Stimulated activated CD4-positive, alpha-beta T cell treated with anti-CD3 and anti-CD28 coated beads, Interleukin-15, amount 100 ng/mL, for 1 hour (primary cell): ENCODE results near the gene SCYGR1.
"Not testable (repeated sequence)": the region's sequence is repeated elsewhere in the genome, so short reads cannot be mapped to it uniquely, and the experiment has no call there.

Source experiments
- DNase-seq, 2 donors: peaks; one replicate each; pipeline ENCODE4 v3.0.0-alpha.2; 2020; ENCODE audit warnings: low read depth in 1 of 2, low spot score in 1 of 2

SCYGR1 gene

GRCh38 chr2:227404585-227405271, 17.0 kb upstream of the SCYGR1 start:
- no peak for DNase-seq

DNA sequence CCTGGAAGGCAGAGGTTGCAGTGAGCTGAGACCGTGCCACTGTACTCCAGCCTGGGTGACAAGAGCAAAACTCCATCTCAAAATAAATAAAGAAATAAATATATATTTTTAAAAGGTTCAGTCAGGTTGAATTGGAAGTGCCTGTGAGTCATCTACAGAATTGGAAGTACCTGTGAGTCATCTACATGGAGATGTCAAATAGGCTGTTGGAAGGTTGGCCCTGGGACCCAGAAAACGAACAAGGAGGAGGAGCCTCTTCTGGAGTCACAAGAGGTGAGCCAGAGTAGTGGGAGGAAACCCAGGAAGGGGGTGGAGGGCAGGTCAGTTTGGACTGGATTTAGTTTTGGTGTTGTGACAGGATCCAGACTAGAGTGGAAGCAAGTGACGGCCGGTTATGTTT, 15.2 kb upstream of the SCYGR1 start:
- no peak for DNase-seq

- DNase-seq = no peak
Measured at GRCh38 chr2:227402321-227402720, 14.6 kb upstream of the SCYGR1 start.

- no peak for DNase-seq
Measured at GRCh38 chr2:227401550-227401949, 13.8 kb upstream of the SCYGR1 start.

- DNase-seq = no peak
Measured at GRCh38 chr2:227398684-227399670, 11.2 kb upstream of the SCYGR1 start.

GRCh38 chr2:227397562-227397961, 9.8 kb upstream of the SCYGR1 start:
- DNase-seq = no peak

GRCh38 chr2:227395556-227395955, 7.8 kb upstream of the SCYGR1 start:
- DNase-seq = no peak

GRCh38 chr2:227394401-227394800, 6.7 kb upstream of the SCYGR1 start:
- DNase-seq = no peak

DNA sequence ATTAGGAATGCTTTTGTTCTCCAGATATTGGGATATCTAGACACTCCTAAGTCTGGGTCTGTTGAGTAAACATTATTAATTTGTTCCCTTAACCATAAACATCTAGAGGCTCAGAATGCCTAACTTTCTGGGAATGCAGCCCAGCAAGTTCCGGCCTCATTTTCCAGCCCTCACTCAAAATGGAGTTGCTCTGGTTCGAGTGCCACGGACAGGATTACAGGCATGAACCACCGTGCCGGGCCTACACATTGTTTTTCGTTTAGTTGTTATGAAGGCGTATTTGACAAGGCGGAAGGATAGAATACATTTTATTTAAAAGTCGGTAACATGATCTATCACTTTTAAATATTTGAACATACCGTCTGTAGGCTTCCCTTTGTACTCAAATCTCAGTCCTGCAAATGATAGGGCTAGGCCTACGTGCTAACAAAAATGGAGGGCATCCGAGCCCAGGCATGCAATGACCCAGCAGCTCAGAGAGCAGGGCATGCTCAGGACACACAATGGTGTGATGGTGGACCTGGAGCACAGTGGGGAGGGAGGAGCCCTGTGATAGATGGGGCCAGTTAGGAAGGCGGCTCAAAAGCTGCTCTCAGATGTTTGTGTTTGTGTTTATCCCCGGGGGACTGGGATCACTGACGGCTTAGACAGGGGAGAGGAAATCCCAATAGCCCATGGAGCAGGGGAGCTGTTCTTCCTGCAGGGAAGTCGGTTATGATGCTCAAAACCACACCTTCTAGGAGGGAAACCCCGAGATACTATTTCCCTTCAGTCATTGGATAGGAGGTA, 2.9 kb upstream of the SCYGR1 start:
- no peak for DNase-seq

- DNase-seq = no peak
Measured at GRCh38 chr2:227389661-227390060, 1.9 kb upstream of the SCYGR1 start.

- DNase-seq = no peak
Measured at GRCh38 chr2:227389231-227389630, 1.5 kb upstream of the SCYGR1 start.

DNA sequence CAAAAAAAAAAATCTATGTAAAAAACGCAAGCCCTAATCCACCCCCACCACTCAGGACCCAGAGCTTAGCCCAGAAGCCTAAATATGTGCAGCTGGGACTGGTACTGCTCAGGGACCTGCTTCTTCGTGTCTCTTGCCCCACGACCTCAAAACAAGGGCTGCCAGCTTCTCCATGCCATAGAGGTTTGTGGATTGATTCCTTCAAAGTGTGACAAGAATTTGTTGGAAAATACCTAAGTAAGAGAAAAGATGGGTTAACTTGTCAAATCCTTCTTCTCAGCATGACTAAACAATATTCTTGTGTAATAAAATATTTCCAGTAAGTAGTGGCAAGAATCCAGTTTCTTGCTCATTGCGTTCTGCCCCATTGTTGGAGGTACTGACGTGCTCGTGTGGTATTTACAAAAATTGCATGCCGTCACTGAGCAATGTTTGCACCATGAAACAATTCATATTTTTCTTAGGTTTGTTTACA, 825 bp upstream of the SCYGR1 start:
- no peak for DNase-seq

GRCh38 chr2:227386630-227387029, 1.1 kb downstream of the SCYGR1 start:
- DNase-seq = no peak

- no peak for DNase-seq
Measured at GRCh38 chr2:227383686-227384085, 4.1 kb downstream of the SCYGR1 start.

- not testable (repeated sequence) for DNase-seq
Measured at GRCh38 chr2:227382241-227382835, 5.4 kb downstream of the SCYGR1 start.

DNA sequence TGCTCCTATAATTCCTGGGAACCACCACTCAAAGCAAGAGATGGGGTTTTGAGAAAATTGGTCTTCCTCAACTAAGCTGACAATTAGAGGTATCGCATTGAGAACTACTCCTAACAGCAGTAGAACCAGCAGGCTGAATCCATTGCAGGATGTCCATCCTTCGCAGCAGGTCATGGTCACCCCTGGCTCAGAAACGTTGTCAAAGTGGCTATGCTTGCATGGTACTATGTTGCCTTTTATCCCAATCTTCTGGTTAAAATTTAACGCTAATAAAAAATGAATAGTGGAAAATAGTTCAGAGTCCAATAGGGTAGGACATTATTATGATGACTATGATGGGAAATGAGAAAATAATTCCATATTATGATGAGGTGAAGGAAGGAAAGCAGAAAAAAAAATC, 8.7 kb downstream of the SCYGR1 start, which contains the start of gene TM4SF20:
Gene TM4SF20 (minus strand): TSS at position 212 of the 400 bp plus-strand sequence. CDS start 38 bp downstream, at position 174.
- DNase-seq = no peak

GRCh38 chr2:227378371-227378782, 9.4 kb downstream of the SCYGR1 start:
- DNase-seq = no peak

DNA sequence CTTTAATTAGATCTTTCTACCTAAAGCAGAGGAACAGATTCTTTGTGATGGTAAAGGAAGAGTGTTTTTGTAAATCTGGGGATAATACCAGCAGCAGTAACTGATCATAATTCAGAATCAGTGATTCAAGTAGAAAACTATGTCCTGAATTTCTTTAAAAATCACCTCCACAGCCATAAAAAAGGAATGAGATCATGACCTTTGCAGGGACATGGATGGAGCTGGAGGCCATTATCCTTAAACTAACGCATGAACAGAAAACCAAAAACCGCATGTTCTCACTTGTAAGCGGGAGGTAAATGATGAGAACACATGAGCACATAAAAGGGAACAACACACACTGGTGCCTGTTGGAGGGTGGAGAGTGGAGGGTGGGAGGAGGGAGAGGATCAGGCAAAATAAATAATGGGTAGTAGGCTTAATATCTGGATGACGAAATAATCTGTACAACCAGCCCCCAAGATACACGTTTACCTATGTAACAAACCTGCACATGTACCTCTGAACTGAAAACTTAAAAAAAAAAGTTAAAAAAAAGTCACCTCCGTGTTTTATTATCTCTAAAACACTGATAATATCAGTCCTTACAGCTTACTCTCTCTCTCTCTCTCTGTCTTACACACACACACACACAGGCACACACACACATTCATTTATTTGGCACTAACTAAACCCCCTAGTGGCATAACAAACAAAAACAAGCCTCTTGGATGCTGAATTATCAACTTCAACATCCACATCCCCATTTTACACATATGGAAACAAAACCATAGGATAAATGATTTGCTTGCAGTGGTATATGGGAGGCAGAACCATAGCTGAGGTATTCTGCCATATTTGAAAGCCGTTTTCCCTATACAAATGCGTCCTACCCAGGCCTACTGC, 10.0 kb downstream of the SCYGR1 start:
- DNase-seq = no peak

DNA sequence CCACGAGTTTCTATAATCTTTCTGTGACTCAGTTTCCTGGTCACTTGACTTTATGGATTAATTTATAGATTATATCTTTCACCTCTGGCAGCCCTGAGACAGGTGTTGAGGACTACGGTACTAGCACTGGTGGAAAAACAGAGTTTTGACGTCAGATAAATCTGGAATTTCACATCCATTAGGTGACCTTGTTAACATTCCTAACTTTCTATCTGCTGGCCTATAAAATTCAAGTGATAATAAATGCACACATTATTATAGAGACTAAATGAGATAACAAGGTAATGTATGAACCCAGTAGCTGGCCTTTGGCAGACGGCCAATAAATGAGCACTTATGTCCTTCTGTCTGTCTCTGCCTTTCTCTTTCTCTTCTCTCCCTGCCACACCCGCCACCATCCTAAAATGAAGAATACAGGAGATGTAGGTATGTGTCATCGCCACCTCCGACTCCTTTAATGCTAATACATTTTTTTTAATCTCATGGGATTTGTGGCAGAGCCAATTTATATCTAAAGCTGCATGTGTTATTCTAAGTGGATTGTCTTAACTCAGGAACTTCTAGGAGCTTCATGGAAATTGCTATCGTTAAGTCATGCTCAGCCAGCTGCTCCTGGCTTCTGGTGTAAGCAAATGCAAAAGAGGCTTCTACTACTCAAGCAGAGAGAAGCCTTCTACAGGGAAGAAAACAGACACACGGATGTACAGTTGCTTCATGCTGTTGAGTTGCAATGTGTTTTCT, 10.9 kb downstream of the SCYGR1 start:
- no peak for DNase-seq
